GM12872 (cell line): ENCODE data around the gene TTLL8.

Experiments
- CTCF ChIP-seq: IDR thresholded peaks from 3 replicates; pipeline ENCODE4 v1.5.1; 2011; ENCODE audit warnings: low read depth, mild to moderate bottlenecking, low read length, moderate library complexity; ENCODE audit not compliant: insufficient read depth

Gene TTLL8

GRCh38 chr22:50048836-50049235 lies 9.3 kb downstream of the TTLL8 start:
- TF ChIP-seq CTCF, result no peak

DNA sequence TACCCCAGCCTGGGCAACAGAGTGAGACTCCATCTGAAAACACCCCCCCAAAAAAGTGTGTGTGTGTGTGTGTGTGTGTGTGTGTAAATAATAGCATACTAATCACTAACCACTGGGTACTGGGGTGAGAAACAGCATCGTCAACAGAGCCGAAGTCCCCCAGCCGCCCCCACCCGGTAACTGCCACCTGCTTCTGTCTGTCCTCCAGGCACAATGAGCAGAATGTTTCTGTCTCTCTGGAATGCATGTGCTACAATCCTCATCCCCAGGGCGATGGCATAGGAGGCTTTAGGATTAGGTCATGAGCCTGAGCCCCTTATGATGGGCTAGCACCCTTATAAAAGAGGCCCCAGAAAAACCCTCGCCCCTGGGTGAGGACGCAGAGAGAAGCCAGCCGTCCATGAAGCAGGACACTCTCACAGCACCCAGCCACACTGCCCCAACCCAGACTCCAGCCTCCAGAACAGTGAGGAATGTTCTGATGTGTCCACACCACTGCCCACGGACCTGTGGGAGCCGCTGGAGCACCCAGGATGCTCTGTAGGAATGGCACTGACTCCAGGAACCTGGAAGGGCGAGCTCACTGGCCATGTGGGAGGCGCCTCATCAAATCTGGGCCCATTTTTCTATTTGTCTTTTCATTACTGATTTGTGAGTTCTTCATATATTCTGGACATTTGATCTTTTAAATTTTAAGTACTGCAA lies 9.9 kb downstream of the TTLL8 start:
- no peak for TF ChIP-seq CTCF

- TF ChIP-seq CTCF, result no peak
These were observed 10.8 kb downstream of the TTLL8 start for GRCh38 chr22:50047346-50047745.

- no peak for TF ChIP-seq CTCF
These were observed 11.4 kb downstream of the TTLL8 start for GRCh38 chr22:50046481-50047245.

GRCh38 chr22:50046019-50046415 lies 12.1 kb downstream of the TTLL8 start:
- TF ChIP-seq CTCF, result no peak

DNA sequence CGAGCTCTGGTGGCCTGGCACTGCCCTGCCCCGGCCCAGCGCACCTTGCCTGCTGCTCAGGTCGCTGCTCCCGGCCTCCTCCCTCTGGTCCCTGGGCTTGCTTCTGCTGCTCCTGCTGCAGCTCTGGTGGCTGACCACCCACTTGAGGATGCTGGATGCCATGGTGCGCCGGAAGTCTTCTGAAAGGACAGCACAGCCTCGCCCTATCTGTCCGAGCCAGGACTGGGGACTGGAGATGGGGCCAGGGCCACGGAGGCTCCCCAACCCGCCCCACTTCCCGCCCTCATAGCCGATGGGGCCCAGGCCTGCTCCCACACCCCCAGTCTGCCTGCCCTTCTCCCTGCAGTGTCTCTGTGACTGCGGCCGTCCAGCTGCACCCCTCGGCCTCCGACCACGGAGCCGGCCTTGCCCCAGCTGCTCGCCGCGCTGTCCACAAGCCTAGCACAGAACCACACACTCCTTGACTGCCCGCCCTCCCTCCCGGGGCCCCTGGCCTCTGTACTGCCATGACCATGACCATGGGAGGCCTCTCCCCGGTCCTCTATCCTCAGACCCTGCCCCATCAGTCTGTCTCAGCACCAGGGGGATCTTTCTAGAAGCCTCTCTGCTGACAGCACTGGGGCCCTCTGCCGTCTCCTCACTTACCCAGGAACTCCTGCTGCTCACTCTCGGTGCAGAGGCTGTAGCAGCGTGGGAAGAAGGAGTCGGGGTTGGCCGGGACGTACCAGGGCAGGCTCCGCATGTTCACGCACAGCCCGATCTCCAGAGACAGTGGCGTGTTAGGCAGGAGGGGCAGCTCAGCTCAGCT lies 12.7 kb downstream of the TTLL8 start:
- TF ChIP-seq CTCF, result no peak

GRCh38 chr22:50044485-50045118 lies 13.5 kb downstream of the TTLL8 start:
- no peak for TF ChIP-seq CTCF
